ENCODE data around the gene ANKRD11.

- TF ChIP-seq POLR2A (IDR thresholded peaks at IDR 0.05; ENCODE audit: low read depth, low read length) = no peak
- TF ChIP-seq TAF1 (IDR thresholded peaks at IDR 0.05; ENCODE audit: low read depth, low read length) = no peak
- no peak for TF ChIP-seq POU2F2 (IDR thresholded peaks at IDR 0.05; ENCODE audit: low read depth, low read length)
- no peak for TF ChIP-seq POLR2AphosphoS5 (IDR thresholded peaks at IDR 0.05; ENCODE audit: low read depth, low read length)
- TF ChIP-seq SPI1 (IDR thresholded peaks at IDR 0.05; ENCODE audit: low read depth, low read length) = no peak
- TF ChIP-seq PAX5 (IDR thresholded peaks at IDR 0.05; ENCODE audit: insufficient read depth, low read length, severe bottlenecking) = no peak
Observed at GRCh38 chr16:89332243-89332901, 158.0 kb downstream of the ANKRD11 start.
